Mesenchymal stem cell (in vitro differentiated cells and primary cell): Measurements from ENCODE around the gene FBRSL1.

Experiments used
- DNase-seq: peaks from one replicate; pipeline ENCODE4 v3.0.0-alpha.2; 2013
- H2AFZ ChIP-seq: one replicate; pipeline ENCODE4 v1.6.1; 2013; ENCODE audit warnings: low read depth, mild to moderate bottlenecking, control low read depth, inconsistent platforms, low read length, moderate library complexity
- H2AK5ac ChIP-seq: 2 replicates; pipeline ENCODE4 v1.6.1; 2013; ENCODE audit warnings: low read length, moderate library complexity, mild to moderate bottlenecking, inconsistent platforms; ENCODE audit not compliant: severe bottlenecking
- H2BK120ac ChIP-seq: one replicate; pipeline ENCODE4 v1.6.1; 2013; ENCODE audit warnings: low read depth, mild to moderate bottlenecking, inconsistent platforms, low read length, moderate library complexity
- H2BK12ac ChIP-seq, 2 experiments: one replicate each; pipeline ENCODE4 v1.6.1; 2013; ENCODE audit warnings: inconsistent platforms in 2 of 2, low read length in 2 of 2, mild to moderate bottlenecking in 2 of 2, moderate library complexity in 2 of 2, control low read depth in 1 of 2
- H2BK15ac ChIP-seq: one replicate; pipeline ENCODE4 v1.6.1; 2013; ENCODE audit warnings: mild to moderate bottlenecking, low read depth, inconsistent platforms; ENCODE audit not compliant: poor library complexity, severe bottlenecking
- H2BK5ac ChIP-seq: 2 replicates; pipeline ENCODE4 v1.6.1; 2013; ENCODE audit warnings: low read depth, mild to moderate bottlenecking, low read length, control low read depth, inconsistent platforms; ENCODE audit not compliant: poor library complexity, severe bottlenecking
- H3K14ac ChIP-seq, 2 experiments: one replicate each; pipeline ENCODE4 v1.6.1; 2013; ENCODE audit warnings: inconsistent platforms in 2 of 2, low read length in 2 of 2, control low read depth in 1 of 2, mild to moderate bottlenecking in 1 of 2, moderate library complexity in 1 of 2
- H3K18ac ChIP-seq, 2 experiments: one replicate each; pipeline ENCODE4 v1.6.1; 2013; ENCODE audit warnings: inconsistent platforms in 2 of 2, low read length in 2 of 2, control low read depth in 1 of 2, low read depth in 1 of 2, mild to moderate bottlenecking in 1 of 2
- H3K23ac ChIP-seq, 2 experiments: one replicate each; pipeline ENCODE4 v1.6.1; 2013; ENCODE audit warnings: inconsistent platforms in 2 of 2, low read length in 2 of 2, mild to moderate bottlenecking in 2 of 2, moderate library complexity in 2 of 2, control low read depth in 1 of 2
- H3K27ac ChIP-seq: 2 replicates; pipeline ENCODE4 v1.5.1; 2013; ENCODE audit warnings: mild to moderate bottlenecking, moderate library complexity, low read length, control low read depth, inconsistent platforms; ENCODE audit not compliant: poor library complexity, severe bottlenecking
- H3K27me3 ChIP-seq, 2 experiments: 2 replicates each; pipeline versions ENCODE4 v1.6.1 to v1.7.0; 2013; ENCODE audit warnings: low read length in 2 of 2, mild to moderate bottlenecking in 2 of 2, moderate library complexity in 2 of 2, control low read depth in 1 of 2, inconsistent platforms in 1 of 2; ENCODE audit not compliant: control insufficient read depth in 1 of 2, insufficient read depth in 1 of 2
- H3K36me3 ChIP-seq, 2 experiments: 2 replicates each; pipeline versions ENCODE4 v1.6.1 to v1.7.0; 2013; ENCODE audit warnings: low read length in 2 of 2, control low read depth in 1 of 2, inconsistent platforms in 1 of 2, low read depth in 1 of 2, mild to moderate bottlenecking in 1 of 2; ENCODE audit not compliant: insufficient read depth in 2 of 2, control insufficient read depth in 1 of 2
- H3K4ac ChIP-seq, 2 experiments: one replicate each; pipeline ENCODE4 v1.6.1; 2013; ENCODE audit warnings: inconsistent platforms in 2 of 2, low read length in 2 of 2, mild to moderate bottlenecking in 2 of 2, moderate library complexity in 2 of 2, control low read depth in 1 of 2, low read depth in 1 of 2
- H3K4me1 ChIP-seq: 2 replicates; pipeline ENCODE4 v1.6.1; 2013; ENCODE audit warnings: low read depth, low read length, control low read depth; ENCODE audit not compliant: control insufficient read depth, insufficient read depth
- H3K4me2 ChIP-seq: 2 replicates; pipeline ENCODE4 v1.6.1; 2013; ENCODE audit warnings: low read length, mild to moderate bottlenecking, inconsistent platforms; ENCODE audit not compliant: poor library complexity, severe bottlenecking
- H3K4me3 ChIP-seq, 2 experiments: 2 replicates each; pipeline versions ENCODE4 v1.5.1 to v1.7.0; 2013; ENCODE audit warnings: low read length in 2 of 2, mild to moderate bottlenecking in 2 of 2, control low read depth in 1 of 2, low read depth in 1 of 2; ENCODE audit not compliant: insufficient read depth in 1 of 2
- H3K79me1 ChIP-seq: replicated peaks from 2 replicates; pipeline ENCODE4 v1.6.1; 2013; ENCODE audit warnings: mild to moderate bottlenecking, control low read depth, low read length, inconsistent platforms; ENCODE audit not compliant: poor library complexity, severe bottlenecking
- H3K9ac ChIP-seq: 2 replicates; pipeline ENCODE4 v1.7.0; 2013; ENCODE audit warnings: mild to moderate bottlenecking, low read length, moderate library complexity
- H3K9me3 ChIP-seq: 2 replicates; pipeline ENCODE4 v1.7.0; 2013; ENCODE audit warnings: mild to moderate bottlenecking, low read length; ENCODE audit not compliant: control insufficient read depth
- H4K8ac ChIP-seq: one replicate; pipeline ENCODE4 v1.6.1; 2013; ENCODE audit warnings: inconsistent platforms, mild to moderate bottlenecking, low read length, moderate library complexity
- H4K91ac ChIP-seq: one replicate; pipeline ENCODE4 v1.6.1; 2013; ENCODE audit warnings: mild to moderate bottlenecking, low read length, inconsistent platforms
- WGBS: methylation state at CpG from one replicate; pipeline ENCODE4 v1.1.7; 2013; ENCODE audit warnings: mixed read lengths; 5-methylcytosine and 5-hydroxymethylcytosine counted together

FBRSL1 gene

GRCh38 chr12:132525011-132525832 lies 35.3 kb downstream of the FBRSL1 start:
- Histone ChIP-seq H2AFZ (no peak overlapping the region), H3K14ac (no peak overlapping the region), H3K4me1 (peaks cover 52% of the 10 kb centered on the region), H3K9me3 (no peaks in the 10 kb centered on the region), H3K4me2 (no peak overlapping the region), H2AK5ac (peak overlapping the region; percentile 51), H3K4me3 (no peak overlapping the region), H4K8ac (no peak overlapping the region), H3K27ac (no peak overlapping the region), H2BK12ac (no peak overlapping the region), H3K9ac (no peak overlapping the region), H2BK120ac (no peak overlapping the region), H3K27me3 (no peaks in the 10 kb centered on the region), H2BK5ac (no peak overlapping the region), H3K18ac (no peak overlapping the region), H4K91ac (no peak overlapping the region), H2BK15ac (no peak overlapping the region), H3K79me1 (peaks cover 64% of the 10 kb centered on the region), H3K23ac (no peak overlapping the region), H3K4ac (no peak overlapping the region), H3K36me3 (peaks cover 0 to 55% of the 10 kb centered on the region in 2 experiments)
- DNase-seq: no peak
- WGBS: 97% methylated on average over 40 of the region's 43 CpGs

DNA sequence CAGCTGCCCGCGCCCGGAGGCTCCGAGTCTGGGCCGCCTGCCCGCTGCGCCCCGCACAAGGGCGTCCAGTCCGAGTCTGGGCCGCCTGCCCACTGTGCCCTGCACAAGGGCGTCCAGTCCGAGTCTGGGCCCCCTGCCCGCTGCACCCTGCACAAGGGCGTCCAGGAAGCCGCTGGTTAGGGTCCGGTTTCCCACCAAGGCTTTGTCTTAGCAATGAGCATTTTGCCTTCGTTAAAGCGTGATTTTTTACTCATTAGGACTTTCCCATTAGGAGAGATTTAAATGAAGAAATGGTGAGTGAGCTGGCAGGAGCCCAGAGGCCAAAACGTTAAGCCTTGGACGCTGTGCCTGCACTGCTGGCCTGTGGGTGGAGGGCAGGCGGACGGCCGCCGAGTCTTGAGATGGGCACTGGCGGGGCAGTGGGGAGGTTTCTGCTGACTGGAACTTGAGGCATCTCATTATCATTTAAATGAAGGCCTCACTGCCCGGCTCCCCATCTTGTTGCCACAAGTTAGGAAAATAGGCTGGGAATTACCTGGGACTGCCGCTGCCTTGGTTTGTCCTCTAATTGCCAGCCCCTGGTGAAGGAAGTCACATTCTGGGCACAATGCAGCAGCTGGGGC lies 36.0 kb downstream of the FBRSL1 start:
- no peak overlapping the region for H3K4me2 ChIP-seq
- H3K27me3 ChIP-seq: no peaks in the 10 kb centered on the region
- H2AK5ac ChIP-seq: no peak overlapping the region
- H3K9me3 ChIP-seq: no peaks in the 10 kb centered on the region
- no peak overlapping the region for H3K4ac ChIP-seq
- H3K14ac ChIP-seq: no peak overlapping the region
- no peak overlapping the region for H2BK12ac ChIP-seq
- no peak overlapping the region for H3K9ac ChIP-seq
- no peak overlapping the region for H3K23ac ChIP-seq
- no peak overlapping the region for H2AFZ ChIP-seq
- H3K4me1 ChIP-seq: peaks cover 47% of the 10 kb centered on the region
- H2BK5ac ChIP-seq: no peak overlapping the region
- H3K4me3 ChIP-seq: no peak overlapping the region
- DNase-seq: no peak
- H3K36me3 ChIP-seq: peaks cover 0 to 51% of the 10 kb centered on the region in 2 experiments
- WGBS: 88% methylated on average over 28 of the region's 28 CpGs
- no peak overlapping the region for H4K8ac ChIP-seq
- H3K27ac ChIP-seq: no peak overlapping the region
- no peak overlapping the region for H2BK15ac ChIP-seq
- H2BK120ac ChIP-seq: no peak overlapping the region
- H3K79me1 ChIP-seq: peaks cover 58% of the 10 kb centered on the region
- no peak overlapping the region for H3K18ac ChIP-seq
- no peak overlapping the region for H4K91ac ChIP-seq

- H3K27me3 ChIP-seq: no peaks in the 10 kb centered on the region
- H3K9me3 ChIP-seq: no peaks in the 10 kb centered on the region
- H3K4ac ChIP-seq: no peak overlapping the region
- peaks cover 0 to 57% of the 10 kb centered on the region in 2 experiments for H3K36me3 ChIP-seq
- no peak overlapping the region for H3K4me2 ChIP-seq
- peaks cover 55% of the 10 kb centered on the region for H3K79me1 ChIP-seq
- no peak overlapping the region for H3K9ac ChIP-seq
- H3K23ac ChIP-seq: no peak overlapping the region
- H2AK5ac ChIP-seq: no peak overlapping the region
- H4K8ac ChIP-seq: no peak overlapping the region
- H3K18ac ChIP-seq: no peak overlapping the region
- no peak overlapping the region for H2BK5ac ChIP-seq
- H2BK120ac ChIP-seq: no peak overlapping the region
- no peak overlapping the region for H3K27ac ChIP-seq
- WGBS: 91% methylated on average over 25 of the region's 25 CpGs
- no peak overlapping the region for H2AFZ ChIP-seq
- no peak overlapping the region for H2BK15ac ChIP-seq
- no peak overlapping the region for H3K14ac ChIP-seq
- no peak overlapping the region for H2BK12ac ChIP-seq
- no peak overlapping the region for H4K91ac ChIP-seq
- no peak for DNase-seq
- H3K4me1 ChIP-seq: peaks cover 39% of the 10 kb centered on the region
- H3K4me3 ChIP-seq: no peak overlapping the region
Measured at GRCh38 chr12:132527186-132527882, 37.4 kb downstream of the FBRSL1 start.

- no peak overlapping the region for H2BK12ac ChIP-seq
- H2BK15ac ChIP-seq: no peak overlapping the region
- H2BK120ac ChIP-seq: no peak overlapping the region
- peaks cover 33% of the 10 kb centered on the region for H3K4me1 ChIP-seq
- H3K23ac ChIP-seq: no peak overlapping the region
- H3K4me3 ChIP-seq: no peak overlapping the region
- H2AK5ac ChIP-seq: no peak overlapping the region
- no peaks in the 10 kb centered on the region for H3K9me3 ChIP-seq
- H4K8ac ChIP-seq: no peak overlapping the region
- H3K9ac ChIP-seq: no peak overlapping the region
- 96% methylated on average over 11 of the region's 11 CpGs for WGBS
- no peak overlapping the region for H3K18ac ChIP-seq
- peaks cover 50% of the 10 kb centered on the region for H3K79me1 ChIP-seq
- no peak overlapping the region for H4K91ac ChIP-seq
- no peak for DNase-seq
- H3K27ac ChIP-seq: no peak overlapping the region
- H2AFZ ChIP-seq: no peak overlapping the region
- no peaks in the 10 kb centered on the region for H3K27me3 ChIP-seq
- H3K36me3 ChIP-seq: peaks cover 0 to 61% of the 10 kb centered on the region in 2 experiments
- no peak overlapping the region for H2BK5ac ChIP-seq
- no peak overlapping the region for H3K14ac ChIP-seq
- no peak overlapping the region for H3K4me2 ChIP-seq
- no peak overlapping the region for H3K4ac ChIP-seq
Measured at GRCh38 chr12:132527883-132528264, 37.9 kb downstream of the FBRSL1 start.
